ENCODE results near the gene RAC2. TPM values are rescaled to one million over a fixed set of nuclear protein-coding genes. Genes with fewer than 3 reads are reported as not detected.

The RAC2 gene
- total RNA-seq, 1 experiment from 2014 or later, result not detected

DNA sequence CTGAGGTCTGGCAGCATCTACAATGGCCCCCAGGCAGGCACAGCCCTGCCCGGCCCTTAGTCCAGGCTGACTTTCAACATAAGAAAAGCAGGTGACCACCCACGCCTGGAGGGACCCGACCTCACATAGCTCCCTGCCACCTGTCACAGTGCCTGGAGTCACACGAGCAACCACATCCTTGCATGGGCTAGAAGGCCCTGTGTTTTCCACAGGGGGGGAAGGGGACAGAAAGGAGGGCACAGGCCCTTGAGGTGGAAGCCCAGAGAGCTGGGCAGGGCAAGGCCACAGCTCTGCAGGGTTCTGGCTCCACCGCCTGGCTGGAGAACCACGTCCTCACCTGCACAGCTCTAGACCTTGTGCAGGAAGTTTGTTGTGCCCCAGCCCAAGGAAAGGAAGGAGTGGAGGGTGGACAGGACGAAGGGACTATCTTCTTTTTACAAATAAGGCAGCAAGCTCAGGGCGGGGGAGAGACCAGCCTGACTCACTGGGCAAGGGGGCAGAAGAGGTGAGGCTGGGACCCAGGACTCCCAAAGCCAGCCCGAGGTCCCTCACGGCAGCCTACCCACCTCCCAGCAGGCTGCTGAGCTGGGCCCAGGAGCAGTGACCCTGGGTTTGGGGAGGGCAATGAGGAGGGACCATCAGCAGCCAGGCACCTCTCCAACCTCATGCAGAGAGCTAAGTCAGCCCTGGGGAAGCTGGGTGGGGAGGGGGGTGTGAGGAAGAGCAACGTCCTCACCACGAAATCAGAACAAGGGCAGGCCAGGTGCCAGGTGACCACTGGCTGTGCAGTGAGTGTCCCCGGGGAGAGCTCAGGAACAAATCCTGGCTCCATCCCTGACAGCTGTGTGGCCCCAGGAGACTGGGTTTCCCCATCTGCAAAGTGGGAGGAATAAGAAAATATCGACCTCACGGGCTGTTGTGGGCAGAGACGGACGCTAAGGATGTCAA lies 60.4 kb downstream of the RAC2 start:
- H3K36me3 ChIP-seq, result no peaks in the 10 kb centered on the region
- no peaks in the 10 kb centered on the region for H3K9me3 ChIP-seq
- no peak overlapping the region for H3K4me3 ChIP-seq
- H3K27me3 ChIP-seq, result no peaks in the 10 kb centered on the region
- DNase-seq, result no peak

DNA sequence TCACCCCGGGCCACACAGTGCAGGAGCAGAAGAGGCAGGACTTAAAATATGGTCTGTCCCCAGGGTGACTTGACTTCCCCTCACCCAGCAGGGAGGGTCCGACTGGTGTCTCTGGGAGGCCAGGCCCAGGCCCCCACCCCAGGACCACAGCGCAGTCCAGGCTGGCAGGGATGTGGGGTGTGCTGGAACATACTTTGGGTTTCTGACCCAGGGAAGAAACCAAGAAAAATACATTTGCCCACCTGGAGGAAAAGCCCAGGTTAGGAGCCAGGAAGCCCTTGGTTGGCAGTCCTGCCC lies 61.2 kb downstream of the RAC2 start:
- Histone ChIP-seq H3K4me3 (no peak overlapping the region), H3K36me3 (no peaks in the 10 kb centered on the region), H3K27me3 (no peaks in the 10 kb centered on the region), H3K9me3 (no peaks in the 10 kb centered on the region)
- no peak for DNase-seq

DNA sequence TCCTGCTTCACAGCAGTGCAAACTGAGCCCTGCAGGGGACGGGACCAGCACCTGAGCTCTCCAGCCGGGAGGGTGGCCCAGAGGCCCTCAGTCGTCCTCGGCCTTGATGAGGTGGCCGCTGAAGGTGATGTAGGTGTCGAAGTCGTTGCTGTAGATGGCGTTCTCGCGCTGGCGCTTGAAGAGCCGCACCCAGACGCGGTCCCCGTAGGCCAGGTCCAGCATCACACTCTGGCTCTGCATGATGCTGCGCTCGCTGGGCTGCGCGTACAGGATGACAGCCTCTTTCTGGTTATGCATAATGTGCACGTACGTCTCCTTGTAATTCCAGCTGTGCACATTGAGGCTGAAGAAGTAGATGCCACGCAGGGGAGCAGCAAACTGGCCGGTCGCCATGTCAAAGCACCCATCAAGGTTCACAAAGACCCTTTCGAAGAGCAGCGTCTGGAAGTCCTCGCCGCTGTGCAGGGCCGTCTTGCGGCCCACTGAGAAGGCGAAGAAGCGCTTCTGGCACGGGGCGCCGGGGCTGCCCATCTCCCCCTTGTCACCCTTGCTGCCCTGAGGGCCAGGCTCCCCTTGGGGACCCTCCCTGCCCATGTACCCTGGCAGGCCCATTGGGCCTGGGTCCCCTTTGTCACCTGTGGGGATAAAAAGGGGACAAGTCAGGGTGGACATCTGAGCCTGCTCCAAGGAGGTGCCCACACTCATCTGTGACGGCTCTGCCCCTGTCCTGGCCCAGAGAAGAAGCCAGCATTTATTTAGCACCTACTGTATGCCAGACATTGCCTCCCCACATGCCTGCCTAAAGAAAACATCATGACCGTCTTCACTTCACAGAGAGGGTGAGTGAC lies 61.7 kb downstream of the RAC2 start:
- no peak for DNase-seq

DNA sequence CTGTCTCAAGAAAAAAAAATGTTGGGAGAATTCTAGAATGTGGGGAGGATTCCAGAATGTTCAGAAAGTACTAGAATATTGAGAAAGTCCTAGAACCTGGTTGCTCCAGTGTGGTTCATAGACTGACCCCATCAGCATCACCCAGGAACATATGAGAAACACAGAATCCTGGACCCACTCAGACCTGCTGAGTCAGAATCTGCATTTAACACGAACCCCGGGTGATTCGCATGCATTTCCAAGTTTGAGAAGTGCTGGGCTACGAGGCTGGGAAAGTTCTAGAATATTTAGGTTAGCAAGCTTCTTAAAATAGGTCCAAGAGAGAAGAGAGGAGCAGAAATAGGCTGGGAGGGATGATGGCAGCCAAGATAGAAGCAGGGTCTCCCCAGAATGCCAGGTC lies 62.4 kb downstream of the RAC2 start:
- DNase-seq, result no peak
- H3K36me3 ChIP-seq, result no peaks in the 10 kb centered on the region
- H3K27me3 ChIP-seq, result no peaks in the 10 kb centered on the region
- no peak overlapping the region for H3K4me3 ChIP-seq
- no peaks in the 10 kb centered on the region for H3K9me3 ChIP-seq

More for the DNA sequence above, 61.7 kb downstream of the RAC2 start:
- H3K27me3 ChIP-seq, result no peaks in the 10 kb centered on the region
- no peaks in the 10 kb centered on the region for H3K36me3 ChIP-seq
- H3K4me3 ChIP-seq, result no peak overlapping the region
- H3K9me3 ChIP-seq, result no peaks in the 10 kb centered on the region

GRCh38 chr22:37180531-37181231 lies 63.4 kb downstream of the RAC2 start:
- no peaks in the 10 kb centered on the region for H3K27me3 ChIP-seq
- H3K4me3 ChIP-seq, result no peak overlapping the region
- H3K9me3 ChIP-seq, result no peaks in the 10 kb centered on the region
- H3K36me3 ChIP-seq, result no peaks in the 10 kb centered on the region
- DNase-seq, result no peak

- Histone ChIP-seq H3K4me3 (no peak overlapping the region), H3K9me3 (no peaks in the 10 kb centered on the region), H3K27me3 (no peaks in the 10 kb centered on the region), H3K36me3 (no peaks in the 10 kb centered on the region)
- DNase-seq, result no peak
Measured at GRCh38 chr22:37179622-37180420, 64.2 kb downstream of the RAC2 start.

DNA sequence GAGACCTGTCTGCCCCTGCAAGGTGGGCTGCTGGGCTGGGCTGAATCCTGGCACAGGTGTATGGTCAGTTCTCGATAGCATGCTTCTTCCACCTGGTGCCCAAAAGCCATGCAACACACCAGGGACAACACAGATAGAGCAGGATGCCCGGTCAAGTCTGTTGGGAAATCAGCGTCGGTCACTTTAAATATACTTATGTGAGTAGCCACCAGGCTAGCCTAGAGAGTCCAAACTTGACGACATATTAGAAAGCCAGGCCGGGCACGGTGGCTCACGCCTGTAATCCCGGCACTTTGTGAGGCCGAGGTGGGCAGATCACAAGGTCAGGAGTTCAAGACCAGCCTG lies 65.0 kb downstream of the RAC2 start:
- Histone ChIP-seq H3K27me3 (no peaks in the 10 kb centered on the region), H3K36me3 (no peaks in the 10 kb centered on the region), H3K4me3 (no peak overlapping the region), H3K9me3 (no peaks in the 10 kb centered on the region)
- no peak for DNase-seq

DNA sequence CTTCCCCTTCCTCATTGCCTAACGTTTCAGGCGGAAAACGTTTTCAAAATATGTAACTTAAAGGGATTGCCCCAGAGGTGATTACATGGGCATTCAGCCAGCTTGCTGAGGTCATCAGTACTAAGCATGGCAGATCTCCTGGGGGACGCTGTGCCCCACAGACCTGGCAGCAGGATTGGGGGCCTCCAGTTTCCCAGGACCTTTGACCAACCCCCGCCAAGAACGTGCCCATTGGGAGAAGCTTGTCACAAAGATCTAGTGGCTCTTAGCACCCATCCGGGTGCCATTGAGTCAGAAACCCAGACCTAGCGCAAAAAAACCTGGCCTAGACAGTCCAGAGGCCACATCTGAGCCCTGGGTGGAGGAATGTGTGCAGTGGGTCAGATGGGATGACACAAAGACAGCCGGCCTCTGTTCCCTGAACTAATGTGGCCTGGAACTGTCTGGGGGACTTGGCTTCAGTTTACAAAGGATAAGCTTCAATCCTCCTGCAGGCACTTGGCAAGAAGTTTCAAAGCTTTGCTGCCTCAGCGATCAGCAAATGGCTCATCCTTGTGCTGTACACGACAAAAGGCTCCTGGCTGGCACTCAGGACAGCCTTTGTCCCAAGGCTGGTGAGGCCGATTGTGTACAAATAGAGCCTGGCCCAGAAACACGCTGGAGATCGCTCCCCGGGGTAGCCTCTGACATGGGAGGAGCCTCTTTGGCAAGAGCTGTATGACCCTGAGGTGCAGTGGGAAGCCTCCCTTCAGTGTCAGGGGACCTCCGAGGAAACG lies 65.5 kb downstream of the RAC2 start:
- no peaks in the 10 kb centered on the region for H3K36me3 ChIP-seq
- no peak for DNase-seq
- no peaks in the 10 kb centered on the region for H3K27me3 ChIP-seq
- no peak overlapping the region for H3K4me3 ChIP-seq
- no peaks in the 10 kb centered on the region for H3K9me3 ChIP-seq

GRCh38 chr22:37177755-37178154 lies 66.3 kb downstream of the RAC2 start:
- no peaks in the 10 kb centered on the region for H3K9me3 ChIP-seq
- H3K36me3 ChIP-seq, result no peaks in the 10 kb centered on the region
- no peak for DNase-seq
- H3K27me3 ChIP-seq, result no peaks in the 10 kb centered on the region
- no peak overlapping the region for H3K4me3 ChIP-seq

GRCh38 chr22:37177221-37177620 lies 66.8 kb downstream of the RAC2 start:
- no peaks in the 10 kb centered on the region for H3K27me3 ChIP-seq
- no peak overlapping the region for H3K4me3 ChIP-seq
- no peaks in the 10 kb centered on the region for H3K9me3 ChIP-seq
- H3K36me3 ChIP-seq, result no peaks in the 10 kb centered on the region
- no peak for DNase-seq

GRCh38 chr22:37176464-37177061 lies 67.5 kb downstream of the RAC2 start:
- Histone ChIP-seq H3K36me3 (no peaks in the 10 kb centered on the region), H3K27me3 (no peaks in the 10 kb centered on the region), H3K9me3 (no peaks in the 10 kb centered on the region), H3K4me3 (no peak overlapping the region)
- no peak for DNase-seq

- no peaks in the 10 kb centered on the region for H3K9me3 ChIP-seq
- no peak for DNase-seq
- no peak overlapping the region for H3K4me3 ChIP-seq
- no peaks in the 10 kb centered on the region for H3K36me3 ChIP-seq
- H3K27me3 ChIP-seq, result no peaks in the 10 kb centered on the region
Measured at GRCh38 chr22:37175414-37176281, 68.4 kb downstream of the RAC2 start.

Measured in MG63 (cell line).